Measurements from ENCODE around the gene CNTN6. TPM values are rescaled to one million over a fixed set of nuclear protein-coding genes. Genes with fewer than 3 reads are reported as not detected.

The CNTN6 gene
- total and polyA plus RNA-seq, 10 donors, result 0.07 to 0.35 TPM; not detected in 8

GRCh38 chr3:1057436-1057835 lies 35.4 kb upstream of the CNTN6 start:
- no peak for DNase-seq
- no peak overlapping the region for H3K4me3 ChIP-seq
- TF ChIP-seq POLR2AphosphoS5 (IDR thresholded peaks at IDR 0.05) (no peak), POLR2A (IDR thresholded peaks at IDR 0.05) (no peak)
- TF ChIP-seq, protein P1, sequence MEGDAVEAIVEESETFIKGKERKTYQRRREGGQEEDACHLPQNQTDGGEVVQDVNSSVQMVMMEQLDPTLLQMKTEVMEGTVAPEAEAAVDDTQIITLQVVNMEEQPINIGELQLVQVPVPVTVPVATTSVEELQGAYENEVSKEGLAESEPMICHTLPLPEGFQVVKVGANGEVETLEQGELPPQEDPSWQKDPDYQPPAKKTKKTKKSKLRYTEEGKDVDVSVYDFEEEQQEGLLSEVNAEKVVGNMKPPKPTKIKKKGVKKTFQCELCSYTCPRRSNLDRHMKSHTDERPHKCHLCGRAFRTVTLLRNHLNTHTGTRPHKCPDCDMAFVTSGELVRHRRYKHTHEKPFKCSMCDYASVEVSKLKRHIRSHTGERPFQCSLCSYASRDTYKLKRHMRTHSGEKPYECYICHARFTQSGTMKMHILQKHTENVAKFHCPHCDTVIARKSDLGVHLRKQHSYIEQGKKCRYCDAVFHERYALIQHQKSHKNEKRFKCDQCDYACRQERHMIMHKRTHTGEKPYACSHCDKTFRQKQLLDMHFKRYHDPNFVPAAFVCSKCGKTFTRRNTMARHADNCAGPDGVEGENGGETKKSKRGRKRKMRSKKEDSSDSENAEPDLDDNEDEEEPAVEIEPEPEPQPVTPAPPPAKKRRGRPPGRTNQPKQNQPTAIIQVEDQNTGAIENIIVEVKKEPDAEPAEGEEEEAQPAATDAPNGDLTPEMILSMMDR (IDR thresholded peaks at IDR 0.05 in 8 of 11, conservative IDR thresholded peaks at IDR 0.05 in 3 of 11), result no peak

GRCh38 chr3:1068985-1069384 lies 23.8 kb upstream of the CNTN6 start:
- WGBS, 5 donors, result 71 to 85% (median 78%) methylated on average over 4 of the region's 4 CpGs
- TF ChIP-seq, protein P1 (IDR thresholded peaks at IDR 0.05 in 8 of 11, conservative IDR thresholded peaks at IDR 0.05 in 3 of 11), result no peak
- TF ChIP-seq POLR2AphosphoS5 (IDR thresholded peaks at IDR 0.05) (no peak), POLR2A (IDR thresholded peaks at IDR 0.05) (no peak)
- intact Hi-C loops (cut with DNase I; ENCODE audit: low total_unique reads), result no loop called here
- no peaks in the 10 kb centered on the region for H3K27me3 ChIP-seq (replicated peaks in 1 of 7)
- DNase-seq, result no peak
- H3K27ac ChIP-seq, result no peak overlapping the region
- H3K4me1 ChIP-seq, result no peaks in the 10 kb centered on the region
- H3K9me3 ChIP-seq, result peaks cover 0 to 4% (median 0%) of the 10 kb centered on the region in 8 donors
- no peak overlapping the region for H3K4me3 ChIP-seq
- no peaks in the 10 kb centered on the region for H3K36me3 ChIP-seq

More at GRCh38 chr3:1057436-1057835, 35.4 kb upstream of the CNTN6 start:
- intact Hi-C loops (cut with DNase I; ENCODE audit: low total_unique reads), result no loop called here
- Histone ChIP-seq H3K9me3 (peaks cover 0 to 5% (median 0%) of the 10 kb centered on the region in 8 donors), H3K36me3 (no peaks in the 10 kb centered on the region), H3K4me1 (peaks cover 0 to 6% (median 0%) of the 10 kb centered on the region in 6 donors), H3K27ac (no peak overlapping the region), H3K27me3 (replicated peaks in 1 of 7) (no peaks in the 10 kb centered on the region)
- 81 to 94% (median 90%) methylated on average over 1 of the region's 1 CpG for WGBS, 5 donors

GRCh38 chr3:1072041-1072440 lies 20.8 kb upstream of the CNTN6 start:
- intact Hi-C loops (cut with DNase I; ENCODE audit: low total_unique reads), result no loop called here
- Histone ChIP-seq H3K4me1 (no peaks in the 10 kb centered on the region), H3K4me3 (no peak overlapping the region), H3K36me3 (no peaks in the 10 kb centered on the region), H3K27me3 (replicated peaks in 1 of 7) (no peaks in the 10 kb centered on the region), H3K27ac (no peak overlapping the region), H3K9me3 (no peaks in the 10 kb centered on the region)
- TF ChIP-seq, protein P1 (IDR thresholded peaks at IDR 0.05 in 8 of 11, conservative IDR thresholded peaks at IDR 0.05 in 3 of 11), result no peak
- TF ChIP-seq POLR2A (IDR thresholded peaks at IDR 0.05) (no peak), POLR2AphosphoS5 (IDR thresholded peaks at IDR 0.05) (no peak)
- no peak for DNase-seq
- 75 to 83% (median 79%) methylated on average over 5 of the region's 5 CpGs for WGBS, 5 donors

DNA sequence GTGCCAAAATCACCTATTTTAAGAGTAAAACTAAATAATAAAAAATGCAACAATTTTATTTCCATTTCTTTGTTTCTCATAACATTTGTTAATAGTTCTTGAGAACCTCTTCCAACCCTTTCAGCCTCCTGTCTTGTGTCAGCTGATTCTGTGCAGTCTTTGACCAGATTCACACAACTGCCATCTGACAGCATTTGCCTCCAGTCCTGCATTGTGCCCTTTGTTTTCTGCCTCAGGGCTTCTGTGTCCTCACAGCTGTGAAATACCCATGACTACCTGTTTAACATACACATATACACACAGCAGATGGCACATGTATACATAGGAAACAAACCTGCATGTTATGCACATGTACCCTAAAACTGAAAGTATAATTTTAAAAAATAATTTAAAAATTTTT lies 13.2 kb upstream of the CNTN6 start:
- no peaks in the 10 kb centered on the region for H3K36me3 ChIP-seq
- intact Hi-C loops (cut with DNase I; ENCODE audit: low total_unique reads), result loop anchor here (10.0 kb wide), 1 partner anchor 905 kb away; no protein-coding TSS in a partner anchor
- TF ChIP-seq POLR2A (IDR thresholded peaks at IDR 0.05) (no peak), POLR2AphosphoS5 (IDR thresholded peaks at IDR 0.05) (no peak)
- TF ChIP-seq, protein P1 (IDR thresholded peaks at IDR 0.05 in 8 of 11, conservative IDR thresholded peaks at IDR 0.05 in 3 of 11), result no peak
- H3K9me3 ChIP-seq, result no peaks in the 10 kb centered on the region
- no peak overlapping the region for H3K27ac ChIP-seq
- no peak overlapping the region for H3K4me3 ChIP-seq
- H3K4me1 ChIP-seq, result no peaks in the 10 kb centered on the region
- H3K27me3 ChIP-seq (replicated peaks in 1 of 7), result no peaks in the 10 kb centered on the region
- no peak for DNase-seq

Measured in spleen (tissue), 11 donors.